HS-5 (cell line): ENCODE measurements around the gene TBX18.

Experiments
- DNase-seq: peaks from one replicate; pipeline ENCODE4 v3.0.0-alpha.2; 2012; ENCODE audit warnings: low read depth

TBX18 gene

GRCh38 chr6:84748376-84748775 is 16.0 kb downstream of the TBX18 start:
- DNase-seq, result no peak

- DNase-seq, result no peak
These were observed 20.8 kb downstream of the TBX18 start for GRCh38 chr6:84743616-84744015.

DNA sequence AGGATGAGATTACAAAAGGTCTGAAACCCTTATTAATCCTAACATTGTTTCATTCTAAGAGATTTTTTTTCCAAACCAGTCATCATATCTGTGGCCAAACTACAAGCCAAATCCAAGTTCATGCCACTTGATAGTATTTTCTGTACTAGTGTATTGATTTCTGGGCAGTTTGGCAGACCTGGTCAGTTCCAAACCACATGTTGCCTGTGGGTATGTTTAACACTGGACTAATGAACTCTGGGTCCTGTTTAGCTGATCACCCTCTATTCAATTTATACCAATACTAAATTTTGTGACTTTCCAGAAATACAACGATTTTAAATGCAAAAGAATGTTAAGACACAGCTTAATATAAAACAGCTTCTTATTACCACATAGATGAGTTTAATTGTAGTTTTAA is 24.0 kb downstream of the TBX18 start:
- DNase-seq, result no peak

GRCh38 chr6:84739866-84740208 is 24.6 kb downstream of the TBX18 start:
- no peak for DNase-seq

- DNase-seq, result no peak
These were observed 25.2 kb downstream of the TBX18 start for GRCh38 chr6:84738996-84739865.

DNA sequence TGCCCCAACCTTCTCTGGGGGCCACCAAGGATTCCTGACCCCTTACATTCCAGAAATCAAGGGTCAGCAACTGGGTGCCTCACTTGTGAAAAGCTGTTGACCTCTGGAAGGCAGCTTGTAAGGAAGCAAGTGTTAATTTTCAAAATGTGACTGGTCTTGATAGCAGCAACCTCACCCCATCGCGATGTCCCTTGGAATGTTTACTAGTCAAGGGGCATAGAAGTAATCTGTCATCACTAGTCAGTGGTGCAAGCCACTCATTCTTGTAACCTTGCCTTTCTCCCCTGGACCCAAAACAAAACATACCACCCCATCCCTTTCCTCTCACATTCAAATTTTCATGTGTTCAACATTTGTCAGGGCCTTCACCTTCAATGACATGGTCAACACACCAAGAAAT is 30.5 kb downstream of the TBX18 start:
- no peak for DNase-seq

- DNase-seq, result no peak
These were observed 32.5 kb downstream of the TBX18 start for GRCh38 chr6:84731901-84732300.

- DNase-seq, result no peak
These were observed 33.0 kb downstream of the TBX18 start for GRCh38 chr6:84731401-84731800.

- no peak for DNase-seq
These were observed 35.8 kb downstream of the TBX18 start for GRCh38 chr6:84728602-84729001.

- DNase-seq, result no peak
These were observed 45.2 kb downstream of the TBX18 start for GRCh38 chr6:84719152-84719551.

DNA sequence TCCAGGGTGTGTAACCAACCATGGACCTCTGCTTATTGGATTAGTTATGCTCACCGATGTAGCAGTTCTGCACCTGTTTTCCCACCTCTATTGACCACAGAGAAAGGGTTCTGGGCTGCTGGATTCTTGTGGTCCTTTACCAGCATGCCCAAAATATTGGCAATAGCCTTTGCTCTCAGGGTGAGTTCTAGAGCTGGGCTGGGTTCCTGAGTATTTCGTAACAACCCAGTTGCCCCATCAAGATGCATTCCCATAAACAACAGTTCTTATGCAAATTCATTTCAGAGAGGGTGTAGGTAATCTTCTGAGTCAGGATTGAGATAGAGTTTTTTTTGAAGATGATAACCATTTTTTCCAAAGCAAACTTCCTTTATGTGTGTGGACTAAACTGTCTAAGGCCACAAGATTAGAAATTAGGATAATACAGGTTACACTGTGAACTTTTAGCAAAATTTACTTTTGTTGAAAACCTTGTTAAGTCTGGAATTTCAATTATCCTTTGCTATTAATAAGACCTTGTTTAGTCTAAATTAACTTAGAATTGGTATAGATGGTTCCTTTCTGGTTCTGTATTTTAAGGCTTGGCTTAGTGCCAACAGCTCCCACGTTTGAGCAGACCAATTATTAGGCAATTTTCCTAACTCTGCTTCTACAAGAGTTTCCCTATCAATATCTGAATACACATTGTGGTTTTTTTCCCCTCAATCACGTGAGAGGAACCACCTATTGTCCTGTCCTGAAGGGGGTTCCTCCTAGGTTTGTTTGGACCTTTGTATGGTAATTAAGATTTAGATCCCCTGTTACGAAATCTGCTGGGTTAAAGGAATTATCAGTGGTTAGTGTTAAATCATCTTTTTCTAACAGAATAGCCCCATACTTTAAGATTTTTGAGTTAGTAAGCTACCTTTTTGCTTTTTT is 46.1 kb downstream of the TBX18 start:
- DNase-seq, result no peak

GRCh38 chr6:84709121-84709520 is 55.3 kb downstream of the TBX18 start:
- no peak for DNase-seq

GRCh38 chr6:84707171-84707570 is 57.2 kb downstream of the TBX18 start:
- no peak for DNase-seq

- DNase-seq, result no peak
These were observed 68.2 kb downstream of the TBX18 start for GRCh38 chr6:84696166-84696565.

DNA sequence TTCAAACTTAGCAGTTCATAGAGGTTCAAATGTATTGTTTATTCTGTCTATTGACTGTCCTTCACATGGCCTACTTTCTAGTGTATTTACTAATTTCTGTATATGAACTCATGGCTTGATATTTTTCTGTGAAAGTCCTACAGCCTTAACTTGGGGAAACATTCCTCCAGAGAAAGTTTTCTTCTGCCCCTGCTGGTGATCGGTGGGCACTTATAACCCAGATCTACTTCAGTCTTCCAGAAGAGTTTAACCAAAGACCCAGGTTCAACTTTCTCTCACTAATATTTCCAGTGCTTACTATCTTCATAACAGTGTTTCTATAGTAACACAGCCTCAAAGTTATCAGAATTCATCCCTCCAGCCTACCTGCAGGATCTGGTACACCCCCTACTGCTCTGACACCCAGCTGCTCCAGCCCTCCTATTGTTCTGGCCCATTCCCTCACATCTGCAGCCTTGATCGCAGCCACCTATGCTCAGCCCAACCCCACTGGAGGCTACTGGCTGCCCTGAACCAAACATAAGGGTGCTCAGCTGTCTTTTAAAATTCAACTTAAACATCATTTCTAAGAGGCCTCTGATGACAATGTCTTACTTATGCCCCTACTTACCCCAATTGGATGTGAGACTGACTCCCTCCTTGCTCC is 72.3 kb downstream of the TBX18 start:
- no peak for DNase-seq

DNA sequence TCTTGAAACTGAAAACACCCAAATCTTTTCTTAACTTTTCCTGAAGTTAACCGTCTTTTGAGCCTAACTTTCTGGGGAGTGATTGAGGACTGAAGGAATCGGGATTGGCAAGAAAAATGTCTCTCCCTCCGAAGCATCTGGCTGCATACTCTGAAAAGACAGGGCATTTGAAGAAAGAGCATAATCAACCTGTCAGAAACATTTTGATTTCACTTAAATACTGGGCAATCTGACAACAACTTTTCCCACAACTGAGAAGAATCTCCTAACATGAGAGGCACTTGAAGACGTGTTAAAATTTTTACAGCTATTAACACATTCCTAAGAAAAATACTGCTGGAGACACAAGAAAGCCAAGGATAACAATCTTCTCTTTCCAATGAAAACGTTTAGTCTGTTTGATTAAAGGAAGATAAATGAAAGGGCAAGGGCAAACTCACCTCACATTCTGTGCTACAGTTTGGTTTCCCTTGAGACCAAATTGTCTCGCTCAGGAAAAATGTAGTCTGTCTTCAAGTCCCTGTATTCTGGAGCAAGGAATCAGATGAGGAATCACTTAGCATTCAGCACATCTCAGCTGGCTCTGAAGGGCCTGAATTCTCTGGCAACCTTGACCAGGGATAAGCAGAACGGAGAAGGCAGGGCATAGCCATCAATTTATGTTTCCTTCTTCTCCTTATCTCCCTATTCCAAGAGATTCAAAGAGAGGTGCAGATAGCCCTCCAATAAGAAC is 76.1 kb downstream of the TBX18 start:
- DNase-seq, result no peak

- no peak for DNase-seq
These were observed 77.0 kb downstream of the TBX18 start for GRCh38 chr6:84687431-84687830.

DNA sequence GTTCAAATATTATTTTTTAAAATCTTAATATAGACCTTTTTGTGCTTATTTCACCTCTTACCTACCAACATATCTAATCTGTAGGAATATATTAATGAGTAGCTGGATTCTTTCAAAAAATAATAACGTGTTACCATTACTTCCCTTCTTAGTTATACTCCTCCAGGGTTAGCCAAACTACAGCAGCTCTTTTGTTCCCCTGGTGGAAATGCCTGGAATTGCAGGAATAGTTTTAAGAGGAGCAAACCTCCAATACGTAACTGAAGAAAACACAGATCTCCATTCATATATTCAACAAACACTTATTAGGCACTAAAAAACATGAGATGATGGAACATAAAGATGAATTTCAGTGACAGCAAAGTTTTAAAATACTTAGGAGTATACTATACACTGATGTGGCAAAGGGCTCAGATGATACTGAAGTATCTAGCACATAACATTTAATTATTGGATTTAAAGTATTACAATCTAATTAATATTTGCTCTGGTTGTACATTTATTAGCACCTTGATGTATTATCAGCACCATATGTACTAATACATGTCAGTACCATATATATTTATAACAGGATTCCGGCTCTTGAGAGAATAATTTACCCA is 78.3 kb downstream of the TBX18 start:
- DNase-seq, result no peak

- DNase-seq, result no peak
These were observed 82.6 kb downstream of the TBX18 start for GRCh38 chr6:84681693-84682326.

DNA sequence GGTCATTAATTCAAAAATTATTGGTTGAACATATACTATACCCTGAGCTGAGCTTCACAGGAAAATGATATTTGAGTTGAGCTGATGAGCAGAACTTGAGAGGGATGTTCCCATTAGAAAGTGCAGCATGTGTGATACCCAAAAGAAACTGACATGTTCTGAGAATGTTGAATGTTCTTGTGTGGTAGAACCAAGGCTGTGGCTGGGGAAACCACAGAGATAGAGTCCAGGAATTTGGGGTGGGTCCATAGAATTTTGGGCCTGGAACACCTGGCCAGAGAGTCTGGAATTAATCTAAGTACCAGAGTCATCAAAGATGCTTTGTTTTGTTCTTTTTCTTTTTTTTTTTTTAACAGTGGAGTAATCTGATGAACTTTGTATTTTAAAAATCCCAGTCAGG is 88.7 kb downstream of the TBX18 start:
- no peak for DNase-seq

- no peak for DNase-seq
These were observed 90.0 kb downstream of the TBX18 start for GRCh38 chr6:84674395-84674794.
